B cell (primary cell): ENCODE data around the gene NTRK2. TPM values are rescaled to one million over a fixed set of nuclear protein-coding genes. Genes with fewer than 3 reads are reported as not detected.

Experiments
- ATAC-seq: fragments of 200-7000 bp; cut with Tn5 transposase; one replicate; pipeline ENCODE4 v1.10.0; 2021; ENCODE audit warnings: low read depth, mild to moderate bottlenecking, moderate number of reproducible peaks, moderate library complexity
- CTCF ChIA-PET: fragments of 350-600 bp; sonication (Branson Sonifier 250); formaldehyde crosslinking; loops from one replicate; lab custom pipeline; 2021; ENCODE audit warnings: antibody characterized with exemption, inconsistent platforms; lab: Charles Lee
- POLR2A ChIA-PET: fragments of 350-600 bp; sonication (Branson Sonifier 250); formaldehyde crosslinking; loops from one replicate; lab custom pipeline; 2021; ENCODE audit warnings: antibody characterized with exemption; lab: Charles Lee
- DNase-seq: peaks from one replicate; pipeline ENCODE4 v3.0.0; 2013
- H2AFZ ChIP-seq: 2 replicates; pipeline ENCODE4 v1.6.1; 2012; ENCODE audit warnings: mild to moderate bottlenecking, low read depth, low read length; ENCODE audit not compliant: insufficient read depth, poor library complexity, severe bottlenecking
- H3K27ac ChIP-seq, 2 donors: 1 replicate in 1 of 2; 2 replicates in 1 of 2; pipeline ENCODE4 v1.5.1; 2012 to 2013; ENCODE audit warnings: low read length in 2 of 2, mild to moderate bottlenecking in 2 of 2, moderate library complexity in 1 of 2
- H3K27me3 ChIP-seq, 4 experiments: fragments of 200-600 bp in 1 of 4; sonication (generic) in 1 of 4; replicated peaks in 1 of 4; 1 replicate in 2 of 4; 2 replicates in 2 of 4; pipeline versions ENCODE4 v1.6.1 to v1.7.0; 2013 to 2016; ENCODE audit warnings: low read length in 3 of 4, mild to moderate bottlenecking in 2 of 4, mixed read lengths in 1 of 4, moderate library complexity in 1 of 4; ENCODE audit not compliant: insufficient read depth in 4 of 4, control insufficient read depth in 3 of 4; ENCODE audit errors: control extremely low read depth in 1 of 4
- H3K36me3 ChIP-seq, 2 experiments: replicated peaks in 1 of 2; 1 replicate in 1 of 2; 2 replicates in 1 of 2; pipeline versions ENCODE4 v1.6.1 to v1.7.1; 2013; ENCODE audit warnings: low read length in 1 of 2; ENCODE audit not compliant: insufficient read depth in 2 of 2, control insufficient read depth in 1 of 2; ENCODE audit errors: control extremely low read depth in 1 of 2, extremely low read depth in 1 of 2
- H3K4me1 ChIP-seq, 2 donors: fragments of 200-600 bp in 1 of 2; sonication (generic) in 1 of 2; 1 replicate in 1 of 2; 2 replicates in 1 of 2; pipeline versions ENCODE4 v1.5.1 to v1.6.1; 2013 to 2017; ENCODE audit warnings: low read length in 2 of 2; ENCODE audit not compliant: control insufficient read depth in 2 of 2, insufficient read depth in 2 of 2
- H3K4me2 ChIP-seq: replicated peaks from 2 replicates; pipeline ENCODE3; 2012; ENCODE audit warnings: mild to moderate bottlenecking, low read depth, low read length; ENCODE audit not compliant: poor library complexity, severe bottlenecking
- H3K4me3 ChIP-seq, 5 experiments: fragments of 200-600 bp in 1 of 5; sonication (generic) in 1 of 5; 1 replicate in 3 of 5; 2 replicates in 2 of 5; pipeline versions ENCODE4 v1.5.1 to v1.7.0; 2011 to 2016; ENCODE audit warnings: low read length in 4 of 5, mild to moderate bottlenecking in 4 of 5, low read depth in 2 of 5, control low read depth in 1 of 5, moderate library complexity in 1 of 5; ENCODE audit not compliant: insufficient read depth in 1 of 5; ENCODE audit errors: control extremely low read depth in 1 of 5, extremely low read depth in 1 of 5
- H3K79me2 ChIP-seq: fragments of 200-600 bp; sonication (generic); one replicate; pipeline ENCODE4 v1.6.0; 2016; ENCODE audit warnings: low read length; ENCODE audit not compliant: control insufficient read depth, insufficient read depth
- H3K9ac ChIP-seq: fragments of 200-600 bp; sonication (generic); 2 replicates; pipeline ENCODE4 v1.6.1; 2017; ENCODE audit warnings: mild to moderate bottlenecking, low read length, moderate library complexity
- H3K9me3 ChIP-seq, 3 donors: one replicate each; pipeline versions ENCODE4 v1.6.1 to v1.7.1; 2013; ENCODE audit warnings: low read length in 2 of 3; ENCODE audit not compliant: control insufficient read depth in 2 of 3, insufficient read depth in 1 of 3; ENCODE audit errors: control extremely low read depth in 1 of 3
- H4K20me1 ChIP-seq: 2 replicates; pipeline ENCODE4 v1.6.0; 2012; ENCODE audit warnings: mild to moderate bottlenecking, low read length; ENCODE audit not compliant: insufficient read depth, control insufficient read depth, poor library complexity, severe bottlenecking
- H3K27ac Mint-ChIP-seq: one replicate; pipeline ENCODE4 v1.8.0; 2021; ENCODE audit warnings: mixed read lengths
- H3K27me3 Mint-ChIP-seq: one replicate; pipeline ENCODE4 v1.8.0; 2021; ENCODE audit warnings: mixed read lengths
- H3K4me1 Mint-ChIP-seq: one replicate; pipeline ENCODE4 v1.8.0; 2021; ENCODE audit warnings: mixed read lengths
- H3K4me3 Mint-ChIP-seq: one replicate; pipeline ENCODE4 v1.8.0; 2021; ENCODE audit warnings: mixed read lengths
- H3K9me3 Mint-ChIP-seq: one replicate; pipeline ENCODE4 v1.8.0; 2022; ENCODE audit warnings: mixed read lengths; ENCODE audit not compliant: insufficient read depth
- EZH2 ChIP-seq: IDR thresholded peaks from 2 replicates; pipeline ENCODE4 v1.6.1; 2012; ENCODE audit warnings: borderline replicate concordance, low read depth, mild to moderate bottlenecking, moderate library complexity, low read length; ENCODE audit not compliant: insufficient read depth, poor library complexity, severe bottlenecking
- WGBS: methylation state at CpG from one replicate; pipeline ENCODE4 v1.1.5; 2013; ENCODE audit warnings: missing lambda C conversion rate; ENCODE audit not compliant: insufficient coverage; 5-methylcytosine and 5-hydroxymethylcytosine counted together
- intact Hi-C: fragments of 100-400 bp; cut with micrococcal nuclease; formaldehyde crosslinking; loops from one replicate; pipeline ENCODE4 v1.10.0; 2022
- polyA plus RNA-seq: library from polyadenylated mRNA; depleted of rRNA; stranded (reverse); fragments of >200 nt; gene quantifications from 2 replicates; pipeline ENCODE4 v1.2.3, GENCODE V29; 2012
- total RNA-seq, 2 donors: library from RNA; stranded (reverse); fragments of 120-200 nt in 1 of 2; gene quantifications; 1 replicate in 1 of 2; 2 replicates in 1 of 2; pipeline versions ENCODE4 v1.2.3 to v1.2.4, GENCODE V29; 2013 to 2022
- TF ChIP-seq, protein P1 (sequence below): fragments of 200-600 bp; IDR thresholded peaks from one replicate; pipeline ENCODE4 v1.8.0; 2022; ENCODE audit warnings: antibody characterized with exemption, mild to moderate bottlenecking

Gene NTRK2
- total and polyA plus RNA-seq, 2 donors (not counting 1 experiment from before 2014, with no cell fraction given): 0.03 to 0.10 TPM

DNA sequence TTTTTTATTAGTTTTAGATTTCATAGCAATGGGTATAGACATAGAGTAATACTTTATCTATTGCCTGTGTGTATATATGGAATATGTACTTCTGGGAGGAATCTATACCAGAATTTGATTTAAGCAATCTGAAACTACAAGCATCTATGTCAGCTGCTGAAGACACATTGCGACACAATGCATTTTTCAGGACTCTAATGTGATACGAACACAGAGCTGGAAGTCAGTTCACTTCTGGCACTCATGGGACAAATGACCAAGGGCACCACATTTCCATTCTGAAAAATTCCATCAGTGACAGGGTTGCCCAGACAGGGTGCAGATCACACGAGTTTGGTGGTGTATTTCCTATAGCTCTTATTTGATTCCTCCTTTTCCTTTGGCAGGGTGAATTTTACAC, 259.5 kb downstream of the NTRK2 start:
- peaks cover 4% of the 10 kb centered on the region for H3K27me3 Mint-ChIP-seq
- Histone ChIP-seq H3K4me3 (no peak overlapping the region), H3K4me1 (no peaks in the 10 kb centered on the region), H4K20me1 (no peaks in the 10 kb centered on the region), H3K27ac (no peak overlapping the region), H3K36me3 (no peaks in the 10 kb centered on the region), H3K79me2 (no peaks in the 10 kb centered on the region), H3K9me3 (peaks cover 0 to 3% (median 0%) of the 10 kb centered on the region in 3 donors), H3K27me3 (no peaks in the 10 kb centered on the region), H3K4me2 (no peak overlapping the region), H2AFZ (no peak overlapping the region), H3K9ac (no peak overlapping the region)
- no peaks in the 10 kb centered on the region for H3K9me3 Mint-ChIP-seq
- ChIA-PET CTCF (no interaction called here), POLR2A (no interaction called here)
- DNase-seq: no peak
- H3K4me1 Mint-ChIP-seq: no peaks in the 10 kb centered on the region
- ATAC-seq: no peak
- TF ChIP-seq EZH2: no peak
- TF ChIP-seq, protein P1, sequence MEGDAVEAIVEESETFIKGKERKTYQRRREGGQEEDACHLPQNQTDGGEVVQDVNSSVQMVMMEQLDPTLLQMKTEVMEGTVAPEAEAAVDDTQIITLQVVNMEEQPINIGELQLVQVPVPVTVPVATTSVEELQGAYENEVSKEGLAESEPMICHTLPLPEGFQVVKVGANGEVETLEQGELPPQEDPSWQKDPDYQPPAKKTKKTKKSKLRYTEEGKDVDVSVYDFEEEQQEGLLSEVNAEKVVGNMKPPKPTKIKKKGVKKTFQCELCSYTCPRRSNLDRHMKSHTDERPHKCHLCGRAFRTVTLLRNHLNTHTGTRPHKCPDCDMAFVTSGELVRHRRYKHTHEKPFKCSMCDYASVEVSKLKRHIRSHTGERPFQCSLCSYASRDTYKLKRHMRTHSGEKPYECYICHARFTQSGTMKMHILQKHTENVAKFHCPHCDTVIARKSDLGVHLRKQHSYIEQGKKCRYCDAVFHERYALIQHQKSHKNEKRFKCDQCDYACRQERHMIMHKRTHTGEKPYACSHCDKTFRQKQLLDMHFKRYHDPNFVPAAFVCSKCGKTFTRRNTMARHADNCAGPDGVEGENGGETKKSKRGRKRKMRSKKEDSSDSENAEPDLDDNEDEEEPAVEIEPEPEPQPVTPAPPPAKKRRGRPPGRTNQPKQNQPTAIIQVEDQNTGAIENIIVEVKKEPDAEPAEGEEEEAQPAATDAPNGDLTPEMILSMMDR: no peak
- no peak overlapping the region for H3K4me3 Mint-ChIP-seq
- no peak overlapping the region for H3K27ac Mint-ChIP-seq
- intact Hi-C loops: no loop called here
- WGBS: 100% methylated on average over 2 of the region's 3 CpGs

DNA sequence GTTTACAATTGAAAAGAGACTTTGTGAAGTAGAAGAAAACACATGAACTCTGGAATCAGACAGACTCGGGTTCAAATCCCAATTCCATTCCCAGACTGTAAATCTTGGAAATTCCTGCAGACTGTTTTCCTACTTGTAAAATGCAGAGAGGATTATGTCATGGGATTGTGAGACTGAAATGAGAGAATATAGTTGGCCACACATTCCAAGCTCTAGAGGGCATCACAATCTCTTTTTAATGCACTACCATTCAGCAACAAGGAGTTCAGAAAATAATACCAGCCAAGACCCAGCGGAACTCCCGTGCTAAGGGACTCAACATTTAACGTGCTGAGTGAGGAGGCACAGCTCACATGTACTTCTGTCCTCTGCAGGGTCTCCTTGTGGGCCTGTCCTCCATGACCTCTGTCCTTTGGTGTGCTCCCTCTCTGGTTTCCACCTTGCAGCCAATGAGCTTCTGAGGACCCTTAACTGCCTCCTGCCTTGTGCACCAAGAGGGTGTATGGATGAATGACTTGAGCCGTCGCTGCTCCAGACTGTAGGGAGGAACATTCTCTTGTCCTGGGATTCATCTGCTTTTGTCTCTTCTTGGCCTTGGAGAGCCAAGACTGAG, 263.5 kb downstream of the NTRK2 start:
- no peaks in the 10 kb centered on the region for H3K4me1 Mint-ChIP-seq
- Histone ChIP-seq H3K36me3 (no peaks in the 10 kb centered on the region), H3K79me2 (no peaks in the 10 kb centered on the region), H3K4me3 (no peak overlapping the region), H3K4me1 (no peaks in the 10 kb centered on the region), H4K20me1 (no peaks in the 10 kb centered on the region), H3K9me3 (no peaks in the 10 kb centered on the region), H3K27me3 (no peaks in the 10 kb centered on the region), H3K4me2 (no peak overlapping the region), H2AFZ (no peak overlapping the region), H3K27ac (no peak overlapping the region), H3K9ac (no peak overlapping the region)
- no peak for DNase-seq
- intact Hi-C loops: no loop called here
- no peak for ATAC-seq
- CTCF ChIA-PET: no interaction called here
- TF ChIP-seq EZH2: no peak
- TF ChIP-seq, protein P1: no peak
- POLR2A ChIA-PET: no interaction called here
- H3K27ac Mint-ChIP-seq: no peak overlapping the region
- no peaks in the 10 kb centered on the region for H3K9me3 Mint-ChIP-seq
- WGBS: 93% methylated on average over 5 of the region's 6 CpGs
- H3K27me3 Mint-ChIP-seq: peaks cover 4% of the 10 kb centered on the region
- H3K4me3 Mint-ChIP-seq: no peak overlapping the region
